Embryonic facial prominence (tissue), 1 donor: ENCODE results near the gene LOXHD1.

Experiments
- DNase-seq: peaks from one replicate; pipeline ENCODE4 v3.0.0-alpha.2; 2016; ENCODE audit errors: extremely low spot score

The LOXHD1 gene

DNA sequence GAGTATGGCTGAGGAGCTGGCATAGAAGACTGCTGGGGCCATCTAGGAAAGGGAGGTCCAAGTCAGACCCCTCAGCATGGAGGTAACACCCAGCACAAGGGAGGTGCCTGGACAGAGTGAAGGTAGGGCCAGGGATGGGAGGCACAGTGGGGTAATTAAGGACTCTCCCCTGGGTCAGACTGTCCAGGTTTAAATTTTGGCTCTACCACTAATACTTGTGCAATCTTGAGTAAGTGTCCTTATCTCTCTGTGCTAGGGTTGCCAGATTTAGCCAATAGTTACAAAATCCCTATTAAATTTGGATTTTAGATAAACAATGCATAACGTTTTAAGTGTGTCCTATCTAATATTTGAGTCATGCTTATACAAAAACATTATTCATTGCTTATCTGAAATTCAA lies 109.5 kb downstream of the LOXHD1 start:
- DNase-seq, result no peak

DNA sequence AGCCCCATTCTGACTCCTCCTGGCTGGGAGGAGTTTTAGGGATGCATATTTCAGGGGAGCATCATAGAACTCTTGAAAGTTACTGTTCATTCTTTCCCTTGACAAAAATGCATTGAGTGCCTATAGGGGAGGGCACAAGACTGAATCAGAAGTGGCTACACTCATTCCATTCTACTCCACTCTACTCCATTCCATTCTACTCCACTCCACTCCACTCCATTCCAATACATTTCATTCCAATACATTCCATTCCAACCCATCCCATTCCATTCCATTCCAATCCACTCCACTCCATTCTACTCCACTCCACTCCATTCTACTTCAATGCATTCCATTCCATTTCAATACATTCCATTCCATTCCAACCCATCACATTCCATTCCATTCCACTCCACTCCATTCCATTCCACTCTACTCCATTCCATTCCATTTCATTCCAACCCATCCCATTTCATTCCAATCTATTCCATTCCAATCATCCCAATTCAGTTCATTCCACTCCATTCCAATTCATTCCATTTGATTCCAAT lies 110.8 kb downstream of the LOXHD1 start:
- DNase-seq, result no peak

- DNase-seq, result no peak
Observed at GRCh38 chr18:46542545-46542944, 114.5 kb downstream of the LOXHD1 start.

- DNase-seq, result no peak
Observed at GRCh38 chr18:46541626-46542189, 115.3 kb downstream of the LOXHD1 start.

DNA sequence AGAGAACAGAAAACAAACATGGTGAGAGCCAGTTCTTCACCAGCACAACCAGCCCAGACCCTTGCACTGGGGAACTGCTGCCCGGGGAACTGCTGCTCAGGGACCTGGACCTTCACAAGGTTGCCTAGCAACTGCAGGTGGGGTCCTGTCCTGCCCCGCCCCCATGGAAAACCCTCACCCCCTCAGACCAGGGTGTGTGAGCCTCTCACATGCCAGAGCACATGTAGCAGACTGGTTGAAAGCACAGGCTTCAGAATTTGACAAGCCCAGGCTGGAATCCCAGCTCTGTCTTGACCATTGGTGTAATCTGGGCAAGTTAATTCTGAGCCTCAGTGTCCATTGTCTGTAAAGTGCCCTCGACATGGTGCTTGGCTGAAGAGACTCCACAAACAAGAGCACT lies 118.6 kb downstream of the LOXHD1 start:
- no peak for DNase-seq

DNA sequence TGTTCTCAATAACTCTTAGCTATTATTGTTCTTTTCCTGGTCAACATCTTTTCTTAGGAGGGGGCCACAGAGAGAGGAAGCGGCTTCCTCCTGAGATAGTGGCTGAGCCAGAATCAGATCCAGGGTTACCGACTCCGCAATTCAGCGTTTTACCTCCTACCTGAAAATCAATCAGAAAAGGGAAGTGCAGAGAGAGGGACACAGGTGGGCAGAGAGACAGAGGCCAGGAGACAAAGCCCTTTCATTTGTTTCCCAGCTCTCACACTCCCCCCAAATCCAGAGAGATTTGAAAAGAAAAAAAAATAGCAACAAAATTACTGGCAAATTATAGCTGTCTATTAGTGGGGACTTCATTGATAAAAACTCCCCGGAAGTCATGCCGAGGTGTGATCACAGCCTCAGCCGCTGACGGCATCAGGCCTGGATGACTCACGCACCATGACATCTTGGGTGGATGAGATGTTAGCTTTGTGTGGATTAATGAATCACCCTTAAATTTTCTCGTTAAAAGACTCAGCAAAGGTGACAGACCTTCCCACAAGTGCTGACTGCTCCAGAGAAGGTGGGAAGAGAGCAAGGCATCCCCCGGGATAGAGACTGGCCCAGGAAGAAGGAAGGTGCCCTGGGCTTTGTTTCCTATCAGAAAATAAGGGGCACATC lies 120.7 kb downstream of the LOXHD1 start:
- no peak for DNase-seq

DNA sequence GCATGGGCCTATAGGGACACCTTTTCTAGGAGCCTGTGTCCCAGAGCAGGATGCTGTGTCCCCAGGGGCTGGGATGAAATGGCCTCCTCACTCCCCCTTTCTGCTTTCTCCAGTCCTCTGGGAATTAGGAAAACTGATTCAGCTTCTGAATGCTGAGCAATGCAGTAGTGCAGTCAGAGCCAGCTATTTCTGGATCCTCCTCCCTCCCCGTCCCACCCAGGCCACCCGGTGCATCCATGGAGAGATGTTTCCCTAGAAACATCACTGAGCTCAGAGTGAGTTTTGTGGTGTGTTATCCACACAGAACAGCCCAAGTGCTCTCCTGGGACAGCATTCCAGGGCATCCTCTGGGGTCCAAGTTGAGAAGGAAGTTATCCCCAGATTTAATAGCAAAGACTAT lies 125.5 kb downstream of the LOXHD1 start:
- no peak for DNase-seq

DNA sequence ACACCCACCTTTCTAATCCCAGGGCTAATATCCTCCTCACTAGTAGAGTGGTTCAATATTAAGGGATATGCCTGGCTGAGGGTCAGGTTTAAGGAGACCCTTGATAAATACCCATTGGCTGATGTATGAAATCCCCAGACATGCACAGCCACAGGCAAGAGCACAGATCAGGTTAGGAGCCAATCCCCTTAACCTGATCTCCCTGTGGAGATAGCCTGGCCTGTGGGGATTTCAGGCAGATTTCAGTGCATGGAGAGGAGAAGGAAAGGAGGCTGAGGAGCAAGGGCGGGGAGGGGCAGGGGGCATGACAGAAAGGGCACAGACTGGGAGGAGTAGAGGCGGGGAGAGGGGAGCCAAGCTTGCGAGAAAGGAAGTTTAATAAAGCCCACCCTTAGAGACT lies 129.0 kb downstream of the LOXHD1 start:
- DNase-seq, result no peak

GRCh38 chr18:46519870-46520269 lies 137.2 kb downstream of the LOXHD1 start:
- no peak for DNase-seq

DNA sequence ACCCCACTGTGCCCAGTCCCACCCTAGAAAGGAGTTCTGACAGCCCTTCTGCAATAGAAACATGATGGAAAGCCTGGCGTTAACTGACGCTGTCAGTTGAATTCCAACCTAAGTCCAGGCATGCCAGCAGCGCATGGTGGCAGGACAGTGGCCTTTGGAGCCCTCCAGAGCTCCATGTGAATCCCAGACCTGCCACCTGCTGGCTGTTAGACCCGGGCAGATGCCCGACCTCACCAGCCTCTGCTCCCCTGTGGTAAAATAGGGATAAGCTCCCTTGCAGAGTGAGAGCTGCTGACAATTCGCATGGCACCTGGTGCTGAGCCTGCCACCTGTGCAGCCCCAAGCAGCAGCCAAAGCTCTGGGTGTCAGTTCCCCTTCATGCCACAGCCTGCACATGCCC lies 138.6 kb downstream of the LOXHD1 start:
- no peak for DNase-seq

DNA sequence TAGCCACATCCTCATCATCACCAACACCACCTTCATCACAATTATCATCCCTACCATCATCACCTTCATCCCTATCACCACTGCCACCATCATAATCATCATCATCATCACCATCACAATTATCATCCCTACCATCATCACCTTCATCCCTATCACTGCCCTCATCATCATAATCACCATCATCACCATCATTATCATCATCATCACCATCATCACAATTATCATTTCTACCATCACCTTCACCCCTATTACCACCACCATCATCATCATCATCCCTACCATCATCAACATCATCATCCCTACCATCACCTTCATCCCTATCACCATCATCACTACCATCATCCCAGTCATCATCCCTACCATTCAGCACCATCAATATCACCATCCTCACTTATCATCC lies 140.5 kb downstream of the LOXHD1 start:
- DNase-seq, result no peak

DNA sequence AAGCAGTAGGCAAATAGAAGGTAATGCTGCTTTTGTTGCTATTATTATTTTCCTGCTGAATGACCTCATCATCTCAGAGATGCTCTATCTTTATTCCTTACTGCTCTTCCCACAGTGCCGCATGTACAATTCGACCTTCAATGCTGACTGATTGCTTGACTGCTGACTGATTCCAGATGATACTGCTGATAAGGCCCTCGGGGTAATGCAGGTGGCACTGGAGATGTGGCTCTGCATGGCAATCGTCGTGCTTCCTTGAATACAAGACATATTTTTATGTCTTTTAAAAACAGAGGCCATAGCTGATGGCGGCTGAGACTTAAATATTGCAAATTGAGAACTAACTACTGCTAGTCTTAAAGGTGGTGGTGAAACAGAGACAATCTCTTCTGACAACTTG lies 146.6 kb downstream of the LOXHD1 start:
- no peak for DNase-seq

DNA sequence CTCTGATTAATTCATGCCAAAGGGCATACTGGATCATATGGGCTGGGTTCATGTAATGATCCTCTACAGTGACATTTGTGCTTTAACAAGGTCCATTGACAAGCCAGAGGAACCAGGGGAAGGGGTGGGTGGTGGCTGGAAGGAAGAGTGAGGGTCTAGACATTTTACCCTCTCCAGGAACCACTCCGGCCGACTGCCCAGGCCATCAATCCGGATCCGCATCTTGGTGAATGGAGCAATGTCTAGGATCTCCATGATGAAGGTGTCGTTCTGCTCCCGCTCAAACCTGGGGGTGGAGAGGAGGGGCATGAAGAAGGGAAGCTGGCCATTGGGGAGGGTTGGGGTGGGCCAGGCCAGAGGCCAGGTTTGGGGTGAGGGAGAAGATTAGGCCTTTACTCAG lies 147.5 kb downstream of the LOXHD1 start:
- DNase-seq, result no peak

GRCh38 chr18:46506974-46507586 lies 149.9 kb downstream of the LOXHD1 start:
- no peak for DNase-seq

- no peak for DNase-seq
Observed at GRCh38 chr18:46502444-46502843, 154.6 kb downstream of the LOXHD1 start.

DNA sequence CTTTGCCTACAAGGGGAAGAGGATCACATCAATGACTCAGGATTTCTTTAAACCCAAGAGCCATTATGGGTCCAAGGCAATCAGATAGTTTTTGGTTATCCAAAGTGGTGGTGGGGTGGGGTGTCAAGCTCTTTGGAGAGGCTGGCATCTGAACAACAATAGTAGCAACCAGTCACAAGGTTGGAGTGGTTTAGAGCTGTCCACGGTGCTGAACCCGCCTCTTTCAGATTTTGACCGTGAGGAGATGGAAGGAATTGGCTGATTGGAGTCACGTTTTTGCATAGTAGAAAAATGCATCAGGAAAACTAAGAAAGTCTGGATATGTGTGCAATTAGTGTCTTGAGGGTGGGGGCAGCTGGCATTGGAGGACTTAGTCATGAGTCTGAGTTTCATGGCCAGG lies 159.9 kb downstream of the LOXHD1 start:
- peak; percentile 20 for DNase-seq

DNA sequence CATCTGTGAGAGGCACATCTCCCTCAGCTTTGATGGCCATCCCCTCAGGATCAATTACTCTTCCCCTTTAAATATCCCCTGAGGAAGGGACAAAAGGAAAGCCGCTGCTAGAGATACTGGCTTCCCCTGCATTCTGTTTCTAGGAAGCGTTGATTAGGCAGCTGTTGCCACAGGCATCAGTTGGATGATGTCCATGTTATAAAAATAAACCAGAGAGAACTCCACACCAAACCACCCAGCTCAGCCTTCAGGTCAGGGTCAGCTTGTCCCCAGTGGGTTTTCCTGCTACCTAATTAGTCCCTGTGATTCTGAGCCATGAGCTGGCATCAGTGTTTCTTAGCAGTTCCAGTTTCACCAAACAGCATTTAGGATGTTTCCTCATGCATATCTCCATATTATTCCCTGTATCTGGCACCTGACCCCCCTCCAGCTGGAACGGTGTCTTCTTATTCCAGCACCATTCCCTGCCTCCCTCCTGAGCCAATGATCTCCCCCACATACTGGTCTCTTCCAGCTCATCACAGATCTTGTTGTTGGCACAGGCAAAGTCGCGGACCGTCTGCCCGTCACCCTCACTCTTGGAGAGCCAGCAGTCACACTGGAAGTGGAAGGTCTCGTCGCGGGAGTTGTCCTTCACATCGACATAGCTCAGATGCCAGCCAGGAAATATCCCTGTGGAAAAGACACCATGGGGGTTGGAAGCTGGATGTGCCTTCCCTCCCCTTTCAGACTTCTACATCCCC lies 168.4 kb downstream of the LOXHD1 start:
- no peak for DNase-seq

DNA sequence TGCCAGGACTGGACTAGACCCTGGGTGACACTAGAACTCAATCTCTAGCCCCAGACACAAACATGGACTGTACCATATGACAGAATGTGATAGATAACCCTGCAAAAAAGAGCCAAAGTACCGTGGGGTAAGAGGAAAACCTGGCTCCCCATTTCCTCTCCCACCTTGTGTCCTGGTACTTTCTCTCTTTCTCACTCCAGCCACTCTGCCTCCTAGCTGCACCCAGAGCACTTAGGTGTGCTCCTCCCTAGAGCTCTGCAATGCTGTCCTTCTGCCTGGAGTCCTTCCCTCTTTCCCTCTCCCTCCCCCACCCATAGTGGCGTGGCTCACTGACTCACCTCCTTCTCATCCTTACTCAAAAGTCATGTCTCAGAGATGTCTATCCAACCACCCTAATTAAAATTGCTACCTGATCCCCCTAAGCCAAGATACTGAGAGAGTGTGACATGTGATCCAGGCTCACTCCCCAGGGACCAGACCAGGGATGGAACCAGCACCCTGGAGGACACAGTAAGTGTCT lies 171.3 kb downstream of the LOXHD1 start:
- DNase-seq, result no peak

- DNase-seq, result no peak
Observed at GRCh38 chr18:46484971-46485370, 172.0 kb downstream of the LOXHD1 start.

DNA sequence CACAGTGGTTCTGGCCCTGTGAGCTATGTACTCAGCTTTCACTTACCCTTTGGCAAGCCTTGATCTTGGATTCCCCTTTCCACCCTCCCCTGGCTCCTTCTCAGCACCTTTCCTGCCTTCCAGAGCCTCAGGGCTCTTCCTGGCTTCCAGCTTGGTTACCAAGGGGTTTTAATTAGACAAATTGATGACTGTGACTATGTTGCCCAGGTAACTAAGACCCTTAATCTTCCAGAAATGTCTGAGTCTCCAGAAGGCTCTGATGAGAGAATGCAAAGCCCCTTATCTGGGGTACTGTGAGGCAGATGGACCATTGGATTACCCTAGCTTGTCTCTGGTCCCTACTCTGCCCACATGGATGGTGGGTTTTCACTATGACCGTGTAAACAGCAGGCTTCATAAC lies 174.2 kb downstream of the LOXHD1 start:
- no peak for DNase-seq

- no peak for DNase-seq
Observed at GRCh38 chr18:46481847-46482245, 175.2 kb downstream of the LOXHD1 start.
